ENCODE measurements around the gene TM7SF2. TPM values are rescaled to one million over a fixed set of nuclear protein-coding genes. Genes with fewer than 3 reads are reported as not detected.

Gene TM7SF2
- total and polyA plus RNA-seq, 2 of the 13 experiments (the other 11 are each of a cell fraction or from before 2014, with no cell fraction given): 56.0 to 66.9 TPM

DNA sequence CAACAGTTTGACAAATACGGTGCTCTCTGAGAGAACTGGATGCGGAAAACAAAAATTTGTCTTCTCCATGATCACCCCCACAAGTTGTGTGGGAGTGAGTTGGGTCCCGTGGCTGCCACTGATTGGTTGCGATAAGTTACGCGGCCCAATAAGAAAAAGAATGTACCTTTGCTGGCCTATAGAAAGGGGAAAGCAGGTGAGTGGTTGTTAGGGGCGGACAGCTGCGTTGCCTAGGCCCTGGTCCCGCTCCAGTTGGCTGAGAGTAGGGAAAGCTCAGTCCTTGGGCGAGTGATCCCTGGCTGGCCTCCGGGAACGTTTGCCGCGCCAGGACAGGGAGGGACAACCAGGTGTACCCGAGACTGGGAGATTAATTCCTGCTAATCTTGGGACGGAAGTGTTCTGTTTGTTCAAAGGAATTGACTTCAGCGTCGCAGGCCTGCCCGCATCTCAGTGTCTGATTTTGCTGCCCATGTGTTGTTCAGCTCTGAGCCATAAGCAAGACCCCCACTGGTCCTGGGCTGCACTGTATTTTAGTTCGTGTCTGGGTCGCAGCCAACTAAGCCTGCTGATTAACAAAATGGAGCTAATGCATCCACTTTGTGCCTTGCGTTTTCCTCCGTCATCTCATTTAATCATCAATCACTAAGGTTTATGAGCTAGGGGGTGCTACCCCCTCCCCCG, 23.4 kb downstream of the TM7SF2 start (continued):
- TF ChIP-seq ZBTB33 (CRISPR knock-in tag; IDR thresholded peaks at IDR 0.05): no peak
- TF ChIP-seq RAD21 (CRISPR knock-in tag; IDR thresholded peaks at IDR 0.05): no peak
- TF ChIP-seq ZFAT (CRISPR knock-in tag; conservative IDR thresholded peaks at IDR 0.05): no peak
- no peak for TF ChIP-seq RARA (CRISPR knock-in tag; IDR thresholded peaks at IDR 0.05)
- TF ChIP-seq ZNF772 (CRISPR knock-in tag; IDR thresholded peaks at IDR 0.05): no peak; the same call in 1 of the 2 replicates
- TF ChIP-seq ZNF451 (CRISPR knock-in tag; IDR thresholded peaks at IDR 0.05): no peak
- TF ChIP-seq CSRNP1 (CRISPR knock-in tag; IDR thresholded peaks at IDR 0.05): no peak
- TF ChIP-seq HMG20B (CRISPR knock-in tag; conservative IDR thresholded peaks at IDR 0.05): no peak
- TF ChIP-seq, protein P1, sequence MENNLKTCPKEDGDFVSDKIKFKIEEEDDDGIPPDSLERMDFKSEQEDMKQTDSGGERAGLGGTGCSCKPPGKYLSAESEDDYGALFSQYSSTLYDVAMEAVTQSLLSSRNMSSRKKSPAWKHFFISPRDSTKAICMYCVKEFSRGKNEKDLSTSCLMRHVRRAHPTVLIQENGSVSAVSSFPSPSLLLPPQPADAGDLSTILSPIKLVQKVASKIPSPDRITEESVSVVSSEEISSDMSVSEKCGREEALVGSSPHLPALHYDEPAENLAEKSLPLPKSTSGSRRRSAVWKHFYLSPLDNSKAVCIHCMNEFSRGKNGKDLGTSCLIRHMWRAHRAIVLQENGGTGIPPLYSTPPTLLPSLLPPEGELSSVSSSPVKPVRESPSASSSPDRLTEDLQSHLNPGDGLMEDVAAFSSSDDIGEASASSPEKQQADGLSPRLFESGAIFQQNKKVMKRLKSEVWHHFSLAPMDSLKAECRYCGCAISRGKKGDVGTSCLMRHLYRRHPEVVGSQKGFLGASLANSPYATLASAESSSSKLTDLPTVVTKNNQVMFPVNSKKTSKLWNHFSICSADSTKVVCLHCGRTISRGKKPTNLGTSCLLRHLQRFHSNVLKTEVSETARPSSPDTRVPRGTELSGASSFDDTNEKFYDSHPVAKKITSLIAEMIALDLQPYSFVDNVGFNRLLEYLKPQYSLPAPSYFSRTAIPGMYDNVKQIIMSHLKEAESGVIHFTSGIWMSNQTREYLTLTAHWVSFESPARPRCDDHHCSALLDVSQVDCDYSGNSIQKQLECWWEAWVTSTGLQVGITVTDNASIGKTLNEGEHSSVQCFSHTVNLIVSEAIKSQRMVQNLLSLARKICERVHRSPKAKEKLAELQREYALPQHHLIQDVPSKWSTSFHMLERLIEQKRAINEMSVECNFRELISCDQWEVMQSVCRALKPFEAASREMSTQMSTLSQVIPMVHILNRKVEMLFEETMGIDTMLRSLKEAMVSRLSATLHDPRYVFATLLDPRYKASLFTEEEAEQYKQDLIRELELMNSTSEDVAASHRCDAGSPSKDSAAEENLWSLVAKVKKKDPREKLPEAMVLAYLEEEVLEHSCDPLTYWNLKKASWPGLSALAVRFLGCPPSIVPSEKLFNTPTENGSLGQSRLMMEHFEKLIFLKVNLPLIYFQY (CRISPR knock-in tag; IDR thresholded peaks at IDR 0.05; ENCODE audit: borderline replicate concordance): peak; percentile 44; the same call in 1 of the 2 replicates
- TF ChIP-seq KLF13 (CRISPR knock-in tag; IDR thresholded peaks at IDR 0.05): no peak
- no peak for TF ChIP-seq FOXP1 (IDR thresholded peaks at IDR 0.05)
- no peak for TF ChIP-seq FOXP1 (CRISPR knock-in tag; IDR thresholded peaks at IDR 0.05)
- TF ChIP-seq ZSCAN29 (CRISPR knock-in tag; conservative IDR thresholded peaks at IDR 0.05): no peak
- TF ChIP-seq ESRRA (CRISPR knock-in tag; IDR thresholded peaks at IDR 0.05; ENCODE audit: low read depth): no peak; the same call in 1 of the 2 replicates
- no peak for TF ChIP-seq TCF7 (IDR thresholded peaks at IDR 0.05; ENCODE audit: low read depth)
- TF ChIP-seq WIZ (CRISPR knock-in tag; IDR thresholded peaks at IDR 0.05): no peak
- TF ChIP-seq ZNF143 (CRISPR knock-in tag; IDR thresholded peaks at IDR 0.05): no peak
- no peak for TF ChIP-seq PHB2 (IDR thresholded peaks at IDR 0.05; ENCODE audit: partially characterized antibody)
- no peak for TF ChIP-seq TRIM22 (IDR thresholded peaks at IDR 0.05)

Measured in HepG2 (cell line).